ENCODE data around the gene EOLA1.
A peak's percentile ranks its signal among the peaks of the same experiment; 100 is the strongest.
"Not testable (repeated sequence)": the region's sequence is repeated elsewhere in the genome, so short reads cannot be mapped to it uniquely, and the experiment has no call there.

The EOLA1 gene

DNA sequence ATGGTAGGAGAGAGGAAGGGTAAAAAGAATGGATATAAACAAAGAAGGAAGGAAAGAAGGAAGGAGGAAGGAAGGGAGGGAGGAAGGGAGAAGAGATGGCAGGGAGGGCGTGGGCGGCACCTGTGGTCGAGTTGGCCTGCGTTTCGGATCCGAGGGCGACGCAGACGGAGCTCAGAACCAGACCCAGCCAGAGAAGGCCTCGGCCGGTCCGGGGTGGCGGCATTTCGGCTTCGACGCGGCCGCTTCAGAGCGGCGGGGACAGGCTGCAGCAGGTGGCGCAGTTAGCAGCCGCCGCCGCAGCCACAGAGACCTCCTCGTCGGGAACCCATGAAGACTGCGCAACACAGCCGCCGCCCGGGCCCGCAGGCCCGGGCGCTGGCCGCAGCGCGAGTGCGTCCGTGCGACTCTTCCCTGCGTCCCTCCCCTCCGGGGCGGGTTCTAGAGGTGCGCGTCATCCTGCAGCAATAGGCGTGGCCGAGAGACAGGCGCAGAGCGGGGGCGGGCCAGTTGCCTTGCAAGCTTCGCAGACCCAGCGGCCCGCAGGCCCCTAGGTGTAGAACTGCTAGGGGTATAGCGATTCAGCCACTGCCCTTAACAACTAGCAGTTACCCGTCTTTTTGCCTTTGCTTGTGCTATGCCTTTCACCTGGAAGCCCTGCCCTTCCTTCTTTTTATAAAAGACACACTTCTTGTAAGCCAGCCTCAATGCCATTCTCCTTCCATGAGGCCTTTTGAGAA is 35.7 kb upstream of the EOLA1 start, which contains the start of gene IDS:
TSS of gene IDS (minus strand) at position 392 of the 737 bp plus-strand sequence. CDS start at position 223, 169 bp downstream.
- Mint-ChIP-seq H3K9me3 (no peaks in the 10 kb centered on the region), H3K4me1 (peaks cover 11% of the 10 kb centered on the region), H3K36me3 (peaks cover 7% of the 10 kb centered on the region), H3K4me3 (peak within 1 kb of the TSS; percentile 95), H3K27ac (peak within 1 kb of the TSS; percentile 100), H3K27me3 (no peaks in the 10 kb centered on the region)
- peak; percentile 75 to 81 for DNase-seq (ENCODE audit: low spot score in 2 of 2)
- peak; percentile 72 for ATAC-seq (ENCODE audit: low read depth)

GRCh38 chrX:149505671-149506070 is 35.1 kb upstream of the EOLA1 start:
- Mint-ChIP-seq H3K4me3 (peak overlapping the region; percentile 95), H3K9me3 (no peaks in the 10 kb centered on the region), H3K36me3 (peaks cover 7% of the 10 kb centered on the region), H3K4me1 (peaks cover 11% of the 10 kb centered on the region), H3K27ac (peak overlapping the region; percentile 100), H3K27me3 (no peaks in the 10 kb centered on the region)
- no peak for ATAC-seq (ENCODE audit: low read depth)
- DNase-seq (ENCODE audit: low spot score in 2 of 2), result no peak

GRCh38 chrX:149506349-149506748 is 34.5 kb upstream of the EOLA1 start:
- Mint-ChIP-seq H3K27me3 (no peaks in the 10 kb centered on the region), H3K9me3 (no peaks in the 10 kb centered on the region), H3K4me3 (no peak overlapping the region), H3K4me1 (peaks cover 9% of the 10 kb centered on the region), H3K27ac (peak overlapping the region; percentile 100), H3K36me3 (peaks cover 5% of the 10 kb centered on the region)
- DNase-seq (ENCODE audit: low spot score in 2 of 2), result no peak
- no peak for ATAC-seq (ENCODE audit: low read depth)

GRCh38 chrX:149508467-149508866 is 32.3 kb upstream of the EOLA1 start:
- H3K4me1 Mint-ChIP-seq, result peaks cover 7% of the 10 kb centered on the region
- no peaks in the 10 kb centered on the region for H3K9me3 Mint-ChIP-seq
- no peak overlapping the region for H3K27ac Mint-ChIP-seq
- ATAC-seq (ENCODE audit: low read depth) (no peak), DNase-seq (ENCODE audit: low spot score in 2 of 2) (no peak)
- no peak overlapping the region for H3K4me3 Mint-ChIP-seq
- no peaks in the 10 kb centered on the region for H3K27me3 Mint-ChIP-seq
- peaks cover 2% of the 10 kb centered on the region for H3K36me3 Mint-ChIP-seq

DNA sequence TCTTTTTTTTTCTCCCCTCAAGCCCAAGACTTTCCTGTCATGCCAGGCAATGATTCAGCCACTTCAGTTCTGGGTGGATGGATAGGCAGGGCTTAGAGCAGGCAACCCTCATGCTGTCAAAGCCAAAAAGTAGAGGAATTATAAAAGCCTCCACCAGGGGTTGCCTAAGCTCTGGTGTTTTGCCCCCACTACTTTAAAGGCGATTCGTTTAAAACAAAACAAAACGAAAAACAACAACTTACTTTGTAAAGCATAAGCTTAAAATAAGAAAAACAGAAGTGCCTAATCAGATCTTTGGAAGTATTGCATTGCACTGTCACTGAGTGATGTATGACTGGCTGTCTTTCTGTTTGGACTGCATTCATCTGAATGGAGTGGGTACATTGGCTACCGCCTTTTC is 30.4 kb upstream of the EOLA1 start:
- Mint-ChIP-seq H3K4me1 (no peaks in the 10 kb centered on the region), H3K4me3 (peak overlapping the region; percentile 63), H3K36me3 (no peaks in the 10 kb centered on the region), H3K9me3 (no peaks in the 10 kb centered on the region), H3K27ac (no peak overlapping the region), H3K27me3 (no peaks in the 10 kb centered on the region)
- peak; percentile 47 for ATAC-seq (ENCODE audit: low read depth)
- no peak for DNase-seq (ENCODE audit: low spot score in 2 of 2)

DNA sequence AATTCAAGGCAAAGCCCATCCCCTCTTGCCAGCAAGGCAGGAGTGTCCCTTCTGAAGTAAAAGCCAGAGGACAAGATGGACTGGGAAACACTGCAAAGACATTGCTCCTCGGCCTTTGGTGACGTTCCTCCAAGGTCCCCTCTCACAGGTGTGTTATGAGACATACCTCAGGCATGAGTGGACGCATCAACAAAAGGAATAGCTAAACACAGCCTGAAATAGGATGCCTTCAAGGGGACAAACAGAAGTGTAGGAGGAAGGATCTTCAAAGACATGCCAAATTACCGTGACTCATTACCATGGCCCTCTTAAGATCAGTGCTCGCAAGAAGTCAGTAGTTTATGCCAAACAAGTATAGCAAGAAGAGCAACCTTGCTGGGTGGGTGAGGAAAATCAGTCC is 29.7 kb upstream of the EOLA1 start:
- Mint-ChIP-seq H3K9me3 (no peaks in the 10 kb centered on the region), H3K36me3 (no peaks in the 10 kb centered on the region), H3K4me3 (no peak overlapping the region), H3K4me1 (no peaks in the 10 kb centered on the region), H3K27me3 (no peaks in the 10 kb centered on the region), H3K27ac (no peak overlapping the region)
- no peak for DNase-seq (ENCODE audit: low spot score in 2 of 2)
- ATAC-seq (ENCODE audit: low read depth), result no peak

DNA sequence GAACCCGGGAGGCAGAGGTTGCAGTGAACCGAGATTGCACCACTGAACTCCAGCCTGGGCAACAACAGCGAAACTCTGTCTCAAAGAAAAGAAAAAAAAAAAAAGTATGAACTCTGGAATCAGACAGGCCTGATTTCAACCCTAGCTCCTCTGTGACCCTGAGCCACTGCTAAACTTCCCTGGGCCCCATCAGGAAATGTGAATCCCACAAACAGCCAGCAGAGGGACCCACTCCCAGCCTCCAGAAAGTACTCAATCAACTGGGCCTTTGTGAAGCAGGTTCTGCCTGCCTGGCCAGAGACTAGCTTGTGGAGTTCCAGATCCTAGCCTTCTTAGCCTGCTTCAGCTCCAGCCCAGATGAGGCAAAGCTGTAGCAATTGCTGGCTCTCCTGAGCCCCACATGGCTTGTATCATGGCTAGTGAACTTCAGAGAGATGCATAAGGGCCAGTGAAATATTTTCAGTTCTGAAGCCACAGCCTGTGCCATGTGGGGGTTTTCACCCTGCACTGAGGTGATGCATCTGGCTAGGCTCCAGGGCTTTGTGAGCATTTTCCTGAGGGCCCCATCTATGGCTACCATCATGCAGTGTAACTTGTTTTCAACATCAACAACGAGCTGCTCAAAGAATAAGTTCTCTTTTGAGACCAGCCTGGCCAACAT is 28.5 kb upstream of the EOLA1 start:
- no peak overlapping the region for H3K4me3 Mint-ChIP-seq
- ATAC-seq (ENCODE audit: low read depth) (peak; percentile 84), DNase-seq (ENCODE audit: low spot score in 2 of 2) (peak in 1 of 2 donors; percentile 35)
- H3K9me3 Mint-ChIP-seq, result no peaks in the 10 kb centered on the region
- H3K4me1 Mint-ChIP-seq, result no peaks in the 10 kb centered on the region
- no peak overlapping the region for H3K27ac Mint-ChIP-seq
- no peaks in the 10 kb centered on the region for H3K27me3 Mint-ChIP-seq
- peaks cover 2% of the 10 kb centered on the region for H3K36me3 Mint-ChIP-seq

DNA sequence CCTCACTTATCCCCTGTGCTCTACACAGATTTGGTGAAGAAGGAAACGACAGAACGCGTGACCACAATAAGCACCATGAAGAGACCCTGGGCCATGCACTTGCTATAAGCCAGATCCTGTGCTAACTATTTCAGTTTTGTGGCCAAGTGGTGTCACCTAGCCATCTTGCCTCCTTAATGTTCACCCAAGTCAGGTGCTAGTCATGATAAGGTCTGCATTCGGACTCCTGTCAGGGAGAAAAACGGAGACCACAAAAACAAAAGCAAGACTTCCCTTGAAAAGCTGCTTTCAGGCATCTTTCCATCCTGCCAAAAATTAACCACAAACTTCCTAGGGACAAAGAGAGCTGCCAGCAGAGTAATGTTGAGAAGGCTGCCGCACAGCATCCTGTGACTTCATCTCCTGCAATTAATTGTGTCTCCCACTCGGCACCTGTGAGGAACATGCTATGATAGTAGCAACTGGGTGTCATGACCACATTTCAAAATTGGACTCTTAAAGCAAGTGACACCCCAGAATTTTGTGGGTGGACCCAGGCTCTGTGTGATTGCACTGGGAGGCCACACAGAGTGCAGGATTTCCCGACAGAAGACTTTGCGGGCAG is 26.9 kb upstream of the EOLA1 start:
- Mint-ChIP-seq H3K36me3 (peaks cover 2% of the 10 kb centered on the region), H3K9me3 (no peaks in the 10 kb centered on the region), H3K27ac (no peak overlapping the region), H3K27me3 (no peaks in the 10 kb centered on the region), H3K4me3 (no peak overlapping the region), H3K4me1 (no peaks in the 10 kb centered on the region)
- DNase-seq (ENCODE audit: low spot score in 2 of 2), result no peak
- ATAC-seq (ENCODE audit: low read depth), result no peak

DNA sequence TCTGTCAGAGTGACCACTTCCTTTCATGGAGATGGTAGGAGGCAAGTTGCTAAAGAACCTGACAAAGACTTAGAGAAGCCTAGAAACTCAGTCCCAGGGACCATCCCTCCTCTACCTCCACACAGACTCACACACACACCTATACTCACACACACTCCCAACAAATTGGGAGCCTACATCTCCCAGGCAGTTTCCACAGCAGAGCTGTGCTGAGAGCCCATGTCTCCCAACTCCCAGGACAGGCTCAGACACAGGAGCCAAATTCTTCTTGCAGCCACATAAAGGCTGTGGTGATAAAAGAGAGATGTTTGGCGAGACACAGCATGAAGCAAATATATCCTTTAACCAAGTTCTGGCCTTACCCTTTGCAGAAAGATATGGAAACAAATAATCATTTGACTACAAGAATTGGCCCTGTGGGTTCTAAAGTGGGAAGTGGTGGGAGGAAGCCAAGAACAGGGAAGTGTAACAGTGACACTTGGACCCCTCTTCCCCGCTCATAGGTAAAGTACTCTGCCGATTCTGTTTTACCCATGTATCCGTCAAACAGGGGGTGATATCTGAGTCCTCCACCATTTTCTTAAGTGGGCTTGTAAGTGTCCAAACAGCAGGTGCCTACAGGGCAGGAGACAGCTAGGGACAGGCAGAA is 24.7 kb upstream of the EOLA1 start:
- no peaks in the 10 kb centered on the region for H3K4me1 Mint-ChIP-seq
- H3K36me3 Mint-ChIP-seq, result peaks cover 2% of the 10 kb centered on the region
- no peak overlapping the region for H3K4me3 Mint-ChIP-seq
- ATAC-seq (ENCODE audit: low read depth) (no peak), DNase-seq (ENCODE audit: low spot score in 2 of 2) (no peak)
- H3K27ac Mint-ChIP-seq, result peak overlapping the region; percentile 43
- no peaks in the 10 kb centered on the region for H3K27me3 Mint-ChIP-seq
- no peaks in the 10 kb centered on the region for H3K9me3 Mint-ChIP-seq

- no peak for DNase-seq (ENCODE audit: low spot score in 2 of 2)
- Mint-ChIP-seq H3K9me3 (no peaks in the 10 kb centered on the region), H3K36me3 (peaks cover 2% of the 10 kb centered on the region), H3K27ac (no peak overlapping the region), H3K4me1 (peaks cover 2% of the 10 kb centered on the region), H3K27me3 (no peaks in the 10 kb centered on the region), H3K4me3 (no peak overlapping the region)
- ATAC-seq (ENCODE audit: low read depth), result no peak
These were observed 24.2 kb upstream of the EOLA1 start for GRCh38 chrX:149516604-149517003.

DNA sequence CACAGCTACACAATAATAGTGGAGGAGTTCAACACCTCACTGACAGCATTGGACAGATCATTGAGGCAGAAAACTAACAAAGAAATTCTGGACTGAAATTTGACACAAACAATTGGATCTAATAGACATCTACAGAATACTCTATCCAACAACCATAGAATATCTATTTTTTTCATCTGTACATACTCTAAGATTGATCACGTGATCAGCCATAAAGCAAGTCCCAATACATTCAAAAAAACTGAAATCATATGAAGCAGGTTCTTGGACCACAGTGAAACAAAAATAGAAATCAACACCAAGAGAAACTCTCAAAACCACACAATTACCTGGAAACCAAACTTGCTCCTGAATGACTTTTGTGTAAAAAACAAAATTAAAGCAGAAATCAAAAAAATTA is 23.5 kb upstream of the EOLA1 start:
- H3K27ac Mint-ChIP-seq, result no peak overlapping the region
- H3K9me3 Mint-ChIP-seq, result no peaks in the 10 kb centered on the region
- H3K27me3 Mint-ChIP-seq, result no peaks in the 10 kb centered on the region
- DNase-seq (ENCODE audit: low spot score in 2 of 2) (no peak), ATAC-seq (ENCODE audit: low read depth) (no peak)
- peaks cover 2% of the 10 kb centered on the region for H3K36me3 Mint-ChIP-seq
- no peak overlapping the region for H3K4me3 Mint-ChIP-seq
- H3K4me1 Mint-ChIP-seq, result peaks cover 2% of the 10 kb centered on the region

- H3K4me3 Mint-ChIP-seq, result no peak overlapping the region
- no peaks in the 10 kb centered on the region for H3K9me3 Mint-ChIP-seq
- DNase-seq (ENCODE audit: low spot score in 2 of 2) (no peak), ATAC-seq (ENCODE audit: low read depth) (no peak)
- no peak overlapping the region for H3K27ac Mint-ChIP-seq
- no peaks in the 10 kb centered on the region for H3K27me3 Mint-ChIP-seq
- H3K4me1 Mint-ChIP-seq, result peaks cover 2% of the 10 kb centered on the region
- H3K36me3 Mint-ChIP-seq, result peaks cover 2% of the 10 kb centered on the region
These were observed 22.6 kb upstream of the EOLA1 start for GRCh38 chrX:149518236-149518635.

DNA sequence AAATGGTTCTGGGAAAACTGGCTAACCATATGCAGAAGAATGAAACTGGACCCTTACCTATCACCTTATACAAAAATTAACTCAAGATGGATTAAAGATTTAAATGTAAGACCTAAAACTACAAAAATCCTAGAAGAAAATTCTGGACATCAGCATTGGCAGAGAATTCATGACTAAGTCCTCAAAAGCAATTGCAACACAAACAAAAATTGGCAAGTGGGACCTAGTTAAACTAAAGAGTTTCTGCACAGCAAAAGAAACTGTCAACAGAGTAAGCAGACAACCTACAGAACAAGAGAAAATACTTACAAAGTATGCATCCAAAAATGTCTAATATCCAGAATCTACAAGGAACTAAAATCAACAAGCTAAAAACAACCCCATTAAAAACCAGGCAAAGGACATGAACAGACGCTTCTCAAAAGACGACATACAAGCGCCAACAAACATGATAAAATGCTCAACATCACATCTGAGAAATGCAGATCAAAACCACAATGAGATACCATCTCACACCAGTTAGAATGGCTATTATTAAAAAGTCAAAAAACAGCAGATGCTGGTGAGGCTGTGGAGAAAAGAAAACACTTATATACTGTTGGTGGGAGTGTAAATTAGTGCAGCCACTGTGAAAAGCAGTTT is 20.1 kb upstream of the EOLA1 start:
- H3K27me3 Mint-ChIP-seq; H3K9me3 Mint-ChIP-seq; H3K4me1 Mint-ChIP-seq; ATAC-seq (ENCODE audit: low read depth); H3K36me3 Mint-ChIP-seq; H3K27ac Mint-ChIP-seq; H3K4me3 Mint-ChIP-seq; DNase-seq (ENCODE audit: low spot score in 2 of 2): not testable (repeated sequence)

DNA sequence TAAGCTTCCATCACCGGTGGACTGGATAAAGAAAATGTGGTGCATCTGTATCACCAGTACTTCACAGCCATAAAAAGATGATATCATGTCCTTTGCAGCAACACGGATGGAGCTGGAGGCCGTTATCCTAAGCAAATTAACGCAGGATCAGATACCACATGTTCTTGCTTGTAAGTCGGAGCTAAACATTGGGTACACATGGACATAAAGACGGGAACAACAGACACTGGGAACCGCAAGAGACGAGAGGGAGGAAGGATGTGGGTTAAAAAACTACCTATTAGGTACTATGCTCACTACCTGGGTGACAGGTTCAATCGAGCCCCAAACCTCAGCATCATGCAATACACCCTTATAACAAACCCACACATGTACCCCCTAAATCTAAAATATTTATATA is 19.4 kb upstream of the EOLA1 start:
- Mint-ChIP-seq H3K9me3 (no peaks in the 10 kb centered on the region), H3K36me3 (peaks cover 2% of the 10 kb centered on the region), H3K4me1 (peaks cover 2% of the 10 kb centered on the region), H3K27ac (no peak overlapping the region), H3K27me3 (no peaks in the 10 kb centered on the region), H3K4me3 (no peak overlapping the region)
- DNase-seq (ENCODE audit: low spot score in 2 of 2) (no peak), ATAC-seq (ENCODE audit: low read depth) (no peak)

Measured in memory B cell (primary cell).